GM06990 (cell line): Measurements from ENCODE around the gene TM9SF3.

Source experiments
- DNase-seq: peaks from one replicate; pipeline ENCODE4 v3.0.0-alpha.2; 2011; ENCODE audit not compliant: insufficient read length; ENCODE audit errors: extremely low read depth
- H3K27me3 ChIP-seq: replicated peaks from 2 replicates; pipeline ENCODE4 v1.6.0; 2011; ENCODE audit warnings: low read length; ENCODE audit not compliant: control insufficient read depth, insufficient read depth
- H3K36me3 ChIP-seq: 2 replicates; pipeline ENCODE4 v1.5.1; 2011; ENCODE audit warnings: low read length; ENCODE audit not compliant: control insufficient read depth, insufficient read depth
- H3K4me3 ChIP-seq: replicated peaks from 2 replicates; pipeline ENCODE4 v1.5.1; 2011; ENCODE audit warnings: low read depth, mild to moderate bottlenecking, control low read depth, low read length
- TF ChIP-seq, protein P1 (sequence below): IDR thresholded peaks from 2 replicates; pipeline ENCODE4 v1.5.1; 2011; ENCODE audit warnings: low read length, control low read depth, mild to moderate bottlenecking, inconsistent platforms; ENCODE audit not compliant: insufficient read depth, poor library complexity, severe bottlenecking

Gene TM9SF3

DNA sequence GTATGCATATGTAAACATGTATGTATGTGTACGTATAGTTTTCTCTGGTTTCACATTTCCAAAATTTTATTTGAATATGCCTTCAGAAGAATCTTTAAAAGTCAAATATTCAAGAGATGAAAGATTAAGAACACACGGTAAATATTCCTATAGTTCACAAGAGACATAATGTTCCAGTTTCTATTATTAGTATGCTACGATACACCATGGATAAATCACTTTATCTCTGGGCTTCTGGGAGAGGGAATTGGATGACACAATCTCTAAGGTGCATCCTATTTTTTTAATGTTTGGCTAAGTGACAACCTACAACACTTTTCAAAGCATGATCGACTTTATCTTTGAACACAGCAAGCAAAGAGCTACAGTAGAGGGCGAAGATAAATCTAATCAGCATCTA lies 13.8 kb downstream of the TM9SF3 start:
- TF ChIP-seq, protein P1, sequence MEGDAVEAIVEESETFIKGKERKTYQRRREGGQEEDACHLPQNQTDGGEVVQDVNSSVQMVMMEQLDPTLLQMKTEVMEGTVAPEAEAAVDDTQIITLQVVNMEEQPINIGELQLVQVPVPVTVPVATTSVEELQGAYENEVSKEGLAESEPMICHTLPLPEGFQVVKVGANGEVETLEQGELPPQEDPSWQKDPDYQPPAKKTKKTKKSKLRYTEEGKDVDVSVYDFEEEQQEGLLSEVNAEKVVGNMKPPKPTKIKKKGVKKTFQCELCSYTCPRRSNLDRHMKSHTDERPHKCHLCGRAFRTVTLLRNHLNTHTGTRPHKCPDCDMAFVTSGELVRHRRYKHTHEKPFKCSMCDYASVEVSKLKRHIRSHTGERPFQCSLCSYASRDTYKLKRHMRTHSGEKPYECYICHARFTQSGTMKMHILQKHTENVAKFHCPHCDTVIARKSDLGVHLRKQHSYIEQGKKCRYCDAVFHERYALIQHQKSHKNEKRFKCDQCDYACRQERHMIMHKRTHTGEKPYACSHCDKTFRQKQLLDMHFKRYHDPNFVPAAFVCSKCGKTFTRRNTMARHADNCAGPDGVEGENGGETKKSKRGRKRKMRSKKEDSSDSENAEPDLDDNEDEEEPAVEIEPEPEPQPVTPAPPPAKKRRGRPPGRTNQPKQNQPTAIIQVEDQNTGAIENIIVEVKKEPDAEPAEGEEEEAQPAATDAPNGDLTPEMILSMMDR, result no peak
- H3K36me3 ChIP-seq, result no peaks in the 10 kb centered on the region; the same call in 1 of the 2 replicates
- H3K27me3 ChIP-seq, result no peaks in the 10 kb centered on the region
- no peak for DNase-seq
- H3K4me3 ChIP-seq, result no peak overlapping the region

DNA sequence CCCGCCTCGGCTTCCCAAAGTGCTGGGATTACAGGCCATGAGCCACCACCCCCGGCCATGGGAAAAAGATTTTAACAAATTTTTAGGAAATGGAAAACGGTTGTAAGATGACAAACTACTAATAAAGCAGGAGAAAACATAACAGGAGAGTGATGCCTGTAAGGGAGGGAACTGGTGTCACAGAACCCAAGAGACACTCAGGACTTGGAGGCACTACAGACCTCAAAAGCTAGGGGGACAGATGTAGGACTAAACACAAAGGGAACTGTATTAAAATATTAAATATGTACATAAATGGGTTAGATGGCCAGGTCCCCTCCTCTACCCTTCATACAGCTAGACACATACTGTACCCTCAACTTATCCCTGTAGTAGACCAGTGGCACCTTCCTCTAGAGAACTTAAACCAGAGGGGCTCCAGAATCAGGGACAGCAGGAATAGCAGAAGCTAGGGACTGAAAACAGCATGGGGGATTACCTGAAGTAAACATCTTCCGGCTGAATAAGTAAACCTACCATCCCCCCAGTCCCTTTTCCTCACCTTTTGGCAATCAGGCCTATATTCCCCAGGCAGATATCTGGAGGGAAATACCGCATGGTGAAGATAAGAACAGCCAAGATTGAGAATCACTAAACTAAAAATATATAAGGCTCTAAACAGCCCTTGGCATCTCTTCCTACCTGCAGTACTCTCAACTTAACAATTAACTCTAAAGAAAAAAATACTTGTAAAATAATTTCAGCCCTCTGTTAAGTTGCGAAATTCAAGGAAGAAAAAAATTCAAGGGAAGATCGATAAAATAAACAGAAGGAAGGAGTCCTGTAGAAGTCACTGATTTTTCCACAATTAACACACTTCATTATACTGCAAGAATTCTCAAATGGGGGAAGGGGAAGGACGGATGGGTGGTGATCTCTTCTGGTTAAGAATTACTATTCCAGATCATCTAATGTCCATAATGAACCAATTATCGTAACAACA lies 15.5 kb downstream of the TM9SF3 start:
- TF ChIP-seq, protein P1, result no peak
- Histone ChIP-seq H3K27me3 (no peaks in the 10 kb centered on the region), H3K4me3 (no peak overlapping the region), H3K36me3 (no peaks in the 10 kb centered on the region; the same call in 1 of the 2 replicates)
- DNase-seq, result no peak

DNA sequence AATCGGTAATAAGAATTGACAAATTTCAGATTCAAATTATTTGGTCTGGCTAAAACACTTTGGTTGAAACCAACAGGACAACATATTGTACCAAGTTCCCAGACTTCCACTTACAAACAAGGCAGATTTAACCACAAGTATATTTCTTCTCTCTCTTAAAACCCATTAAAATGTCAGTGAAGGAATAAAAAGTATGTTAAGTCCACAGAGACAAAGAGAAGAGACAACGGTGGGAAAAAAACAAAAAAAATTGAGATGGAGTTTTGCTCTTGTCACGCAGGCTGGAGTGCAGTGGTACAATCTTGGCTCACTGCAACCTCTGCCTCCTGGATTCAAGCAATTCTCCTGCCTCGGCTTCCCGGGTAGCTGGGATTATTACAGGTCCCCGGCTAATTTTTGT lies 16.3 kb downstream of the TM9SF3 start:
- H3K36me3 ChIP-seq, result no peaks in the 10 kb centered on the region; the same call in 1 of the 2 replicates

DNA sequence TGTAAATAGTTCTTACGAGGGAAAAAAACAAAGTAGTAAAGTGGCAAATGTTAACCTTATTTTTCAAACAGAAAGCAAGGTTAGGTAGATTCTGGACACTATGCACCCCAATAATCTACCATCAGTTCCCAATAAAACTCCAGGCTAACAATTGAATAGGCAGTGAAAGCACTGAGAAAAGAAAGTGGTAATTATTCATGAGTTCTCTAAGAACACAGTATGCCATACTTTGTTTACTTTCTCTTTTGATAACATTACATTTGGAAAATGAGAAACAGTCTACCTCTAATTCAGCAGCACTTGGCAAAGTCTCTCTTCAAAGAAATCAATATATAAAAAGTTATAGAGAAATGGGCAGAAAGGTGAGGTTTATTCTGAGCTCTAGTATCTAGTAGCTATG lies 18.4 kb downstream of the TM9SF3 start:
- peaks cover 1% of the 10 kb centered on the region; the same call in 1 of the 2 replicates for H3K36me3 ChIP-seq
- H3K4me3 ChIP-seq, result no peak overlapping the region
- no peaks in the 10 kb centered on the region for H3K27me3 ChIP-seq
- TF ChIP-seq, protein P1, result no peak
- no peak for DNase-seq

More for the DNA sequence above, 16.3 kb downstream of the TM9SF3 start:
- no peak for DNase-seq
- TF ChIP-seq, protein P1, result no peak
- Histone ChIP-seq H3K27me3 (no peaks in the 10 kb centered on the region), H3K4me3 (no peak overlapping the region)

DNA sequence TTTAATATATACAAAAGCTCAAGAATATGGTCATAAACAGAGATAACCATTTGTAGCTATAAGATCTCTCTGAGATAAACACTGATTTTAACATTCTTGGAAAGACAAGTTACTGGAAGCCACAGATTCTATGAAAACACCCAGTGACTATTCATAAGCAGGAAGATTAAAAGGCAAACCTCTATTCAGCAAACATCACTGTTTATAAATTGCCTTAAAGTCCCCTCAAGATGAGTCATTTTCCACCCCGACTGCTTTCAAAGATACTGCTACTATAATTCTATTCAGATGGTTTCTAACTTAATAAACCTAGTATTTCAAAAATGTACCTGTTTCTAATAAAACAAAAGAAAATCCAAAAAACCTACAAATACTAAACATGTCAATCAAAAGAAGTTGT lies 21.0 kb downstream of the TM9SF3 start:
- DNase-seq, result no peak

More for the DNA sequence above, 21.0 kb downstream of the TM9SF3 start:
- Histone ChIP-seq H3K27me3 (no peaks in the 10 kb centered on the region), H3K36me3 (peaks cover 1% of the 10 kb centered on the region; the same call in 1 of the 2 replicates), H3K4me3 (no peak overlapping the region)
- TF ChIP-seq, protein P1, result no peak
